Melanocyte of skin (primary cell): ENCODE data around the gene HHIP. TPM values are rescaled to one million over a fixed set of nuclear protein-coding genes. Genes with fewer than 3 reads are reported as not detected.

Source experiments
- small RNA-seq, 2 donors: library from RNA; depleted of rRNA; stranded (forward); fragments of <200 nt; gene quantifications; one replicate each; pipeline ENCODE3, GENCODE V24; 2012
- total RNA-seq, 2 donors: library from RNA; depleted of rRNA; stranded (reverse); fragments of >200 nt; gene quantifications; 2 replicates each; pipeline ENCODE4 v1.2.3, GENCODE V29; 2012

The HHIP gene, protein sequence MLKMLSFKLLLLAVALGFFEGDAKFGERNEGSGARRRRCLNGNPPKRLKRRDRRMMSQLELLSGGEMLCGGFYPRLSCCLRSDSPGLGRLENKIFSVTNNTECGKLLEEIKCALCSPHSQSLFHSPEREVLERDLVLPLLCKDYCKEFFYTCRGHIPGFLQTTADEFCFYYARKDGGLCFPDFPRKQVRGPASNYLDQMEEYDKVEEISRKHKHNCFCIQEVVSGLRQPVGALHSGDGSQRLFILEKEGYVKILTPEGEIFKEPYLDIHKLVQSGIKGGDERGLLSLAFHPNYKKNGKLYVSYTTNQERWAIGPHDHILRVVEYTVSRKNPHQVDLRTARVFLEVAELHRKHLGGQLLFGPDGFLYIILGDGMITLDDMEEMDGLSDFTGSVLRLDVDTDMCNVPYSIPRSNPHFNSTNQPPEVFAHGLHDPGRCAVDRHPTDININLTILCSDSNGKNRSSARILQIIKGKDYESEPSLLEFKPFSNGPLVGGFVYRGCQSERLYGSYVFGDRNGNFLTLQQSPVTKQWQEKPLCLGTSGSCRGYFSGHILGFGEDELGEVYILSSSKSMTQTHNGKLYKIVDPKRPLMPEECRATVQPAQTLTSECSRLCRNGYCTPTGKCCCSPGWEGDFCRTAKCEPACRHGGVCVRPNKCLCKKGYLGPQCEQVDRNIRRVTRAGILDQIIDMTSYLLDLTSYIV
- under 1 TPM in 1 of 2 donors, not detected in 1; under 0.01 TPM for total RNA-seq

DNA sequence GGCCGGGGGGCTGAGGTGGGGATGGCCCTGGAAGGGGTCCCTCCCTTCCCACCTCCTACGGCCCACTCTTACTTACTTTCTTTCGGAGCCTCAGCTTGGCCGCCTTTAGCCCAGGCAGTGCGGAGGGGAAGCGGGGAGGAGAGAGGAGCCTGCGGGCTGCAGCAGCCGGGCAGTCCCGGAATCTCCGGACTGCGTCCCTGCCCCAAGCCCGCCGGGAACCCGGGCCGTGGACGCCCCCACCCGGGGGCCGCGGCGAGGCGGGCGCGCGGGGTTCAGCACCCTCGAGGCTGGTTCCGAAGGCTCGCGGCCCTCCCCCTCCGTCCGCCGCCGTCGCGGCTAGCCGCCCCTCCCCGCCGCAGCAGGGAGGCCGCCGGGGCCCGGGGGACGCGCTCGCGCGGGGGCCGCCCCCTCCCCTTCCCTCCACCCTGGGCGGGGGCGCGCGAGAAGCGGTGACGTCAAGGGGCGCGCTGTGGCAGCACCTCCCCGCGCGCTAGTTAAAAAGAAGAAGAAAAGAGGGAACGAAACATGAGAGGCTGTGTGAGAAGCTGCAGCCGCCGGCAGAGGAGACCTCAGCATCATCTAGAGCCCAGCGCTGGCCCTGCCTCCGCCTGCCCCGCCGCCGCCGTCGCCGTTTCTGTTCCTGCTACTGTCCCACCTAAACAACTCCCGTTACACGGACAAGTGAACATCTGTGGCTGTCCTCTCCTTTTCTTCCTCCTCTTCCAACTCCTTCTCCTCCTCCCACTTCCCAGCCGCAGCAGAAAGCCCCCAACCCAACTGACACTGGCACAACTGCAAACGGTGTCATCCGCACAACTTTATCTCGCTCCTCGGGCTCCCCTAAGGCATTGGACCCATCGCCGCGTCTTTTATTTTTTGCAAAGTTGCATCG lies at the start of gene HHIP:
HHIP (plus strand) TSS at position 526 of the 892 bp plus-strand sequence. CDS start 520 bp downstream, outside the sequence.

Small RNA genes lying within 50 kb of the gene (small RNA-seq; reads per million reads assigned to genes)
- gene RF02271, result 0 reads per million in 2 donors
